NCI-H1092 (cell line): ENCODE data around the gene GLO1.
"Not testable (repeated sequence)": the region's sequence is repeated elsewhere in the genome, so short reads cannot be mapped to it uniquely, and the experiment has no call there.

ENCODE experiments used
- DNase-seq: peaks from one replicate; lab custom pipeline; 2025; lab: John Stamatoyannopoulos, UW

Gene GLO1

GRCh38 chr6:38705924-38706323 lies 3.0 kb upstream of the GLO1 start:
- DNase-seq = no peak

GRCh38 chr6:38703949-38704590 lies 1.1 kb upstream of the GLO1 start:
- DNase-seq = no peak

- no peak for DNase-seq
Observed at GRCh38 chr6:38701551-38701950, 1.4 kb downstream of the GLO1 start.

- not testable (repeated sequence) for DNase-seq
Observed at GRCh38 chr6:38699702-38700101, 3.2 kb downstream of the GLO1 start.

- DNase-seq = no peak
Observed at GRCh38 chr6:38697846-38698245, 5.1 kb downstream of the GLO1 start.

- no peak for DNase-seq
Observed at GRCh38 chr6:38696345-38696744, 6.6 kb downstream of the GLO1 start.

GRCh38 chr6:38695933-38696332 lies 7.0 kb downstream of the GLO1 start:
- no peak for DNase-seq

- no peak for DNase-seq
Observed at GRCh38 chr6:38695227-38695900, 7.6 kb downstream of the GLO1 start.

- DNase-seq = no peak
Observed at GRCh38 chr6:38688579-38689087, 14.3 kb downstream of the GLO1 start.

- no peak for DNase-seq
Observed at GRCh38 chr6:38687549-38687948, 15.4 kb downstream of the GLO1 start.

- no peak for DNase-seq
Observed at GRCh38 chr6:38687043-38687353, 15.9 kb downstream of the GLO1 start.

GRCh38 chr6:38686270-38687042 lies 16.5 kb downstream of the GLO1 start:
- no peak for DNase-seq

- no peak for DNase-seq
Observed at GRCh38 chr6:38684904-38685303, 18.0 kb downstream of the GLO1 start.

GRCh38 chr6:38684237-38684636 lies 18.7 kb downstream of the GLO1 start:
- no peak for DNase-seq

GRCh38 chr6:38681850-38682249 lies 21.1 kb downstream of the GLO1 start:
- no peak for DNase-seq

GRCh38 chr6:38679668-38680067 lies 23.3 kb downstream of the GLO1 start:
- no peak for DNase-seq

GRCh38 chr6:38678178-38678760 lies 24.7 kb downstream of the GLO1 start:
- DNase-seq = no peak

GRCh38 chr6:38676974-38677544 lies 25.9 kb downstream of the GLO1 start:
- no peak for DNase-seq

GRCh38 chr6:38676236-38676973 lies 26.5 kb downstream of the GLO1 start:
- no peak for DNase-seq

GRCh38 chr6:38673397-38674165 lies 29.4 kb downstream of the GLO1 start:
- no peak for DNase-seq
